ENCODE results near the gene SLC25A5. TPM values are rescaled to one million over a fixed set of nuclear protein-coding genes. Genes with fewer than 3 reads are reported as not detected.

SLC25A5 gene
- total and polyA plus RNA-seq, 5 experiments from 2014 or later, result 104 to 271 (median 258) TPM

- no peaks in the 10 kb centered on the region for H3K9me3 Mint-ChIP-seq
- H3K4me1 Mint-ChIP-seq, result peaks cover 0 to 2% (median 0%) of the 10 kb centered on the region in 4 donors
- no peak for ATAC-seq
- no peak for DNase-seq
- peaks cover 3 to 7% (median 4%) of the 10 kb centered on the region in 3 donors for H3K36me3 Mint-ChIP-seq
- no peak overlapping the region for H3K4me3 Mint-ChIP-seq
- H3K27ac Mint-ChIP-seq, result no peak overlapping the region
- POLR2A ChIA-PET, result no interaction called here
- H3K27me3 Mint-ChIP-seq, result no peaks in the 10 kb centered on the region
These were observed 13.0 kb upstream of the SLC25A5 start for GRCh38 chrX:119455264-119455663.

- H3K4me1 Mint-ChIP-seq, result peaks cover 0 to 2% (median 0%) of the 10 kb centered on the region in 4 donors
- POLR2A ChIA-PET, result no interaction called here
- no peaks in the 10 kb centered on the region for H3K9me3 Mint-ChIP-seq
- no peaks in the 10 kb centered on the region for H3K27me3 Mint-ChIP-seq
- no peak for ATAC-seq
- no peak for DNase-seq
- H3K27ac Mint-ChIP-seq, result peak overlapping the region in 1 of 10 donors; percentile 12
- H3K4me3 Mint-ChIP-seq, result no peak overlapping the region
- peaks cover 0 to 4% (median 0%) of the 10 kb centered on the region in 3 donors for H3K36me3 Mint-ChIP-seq
These were observed 9.1 kb upstream of the SLC25A5 start for GRCh38 chrX:119459181-119459580.

DNA sequence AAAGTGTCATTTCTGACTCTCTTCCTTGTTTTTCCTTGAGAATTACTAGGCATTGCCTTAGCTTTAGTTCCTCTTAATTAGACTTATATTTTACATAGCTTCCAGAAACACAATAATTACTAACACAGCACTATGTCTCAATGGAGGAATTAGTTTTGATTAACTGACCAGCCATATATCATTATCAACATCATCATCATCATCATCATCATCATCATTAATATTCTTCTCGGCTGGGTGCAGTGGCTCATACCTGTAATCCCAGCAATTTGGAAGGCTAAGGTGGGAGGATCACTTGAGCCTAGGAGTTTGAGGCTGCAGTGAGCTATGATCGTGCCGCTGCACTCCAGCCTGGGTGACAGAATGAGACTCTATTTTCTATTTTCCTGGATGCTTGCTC is 2.7 kb upstream of the SLC25A5 start:
- POLR2A ChIA-PET, result no interaction called here
- DNase-seq (no peak), ATAC-seq (no peak)
- no peaks in the 10 kb centered on the region for H3K27me3 Mint-ChIP-seq
- H3K27ac Mint-ChIP-seq, result no peak overlapping the region
- H3K4me1 Mint-ChIP-seq, result peaks cover 0 to 17% (median 7%) of the 10 kb centered on the region in 4 donors
- H3K9me3 Mint-ChIP-seq, result no peaks in the 10 kb centered on the region
- H3K36me3 Mint-ChIP-seq, result peaks cover 0 to 13% (median 0%) of the 10 kb centered on the region in 3 donors
- H3K4me3 Mint-ChIP-seq, result no peak overlapping the region

- H3K4me1 Mint-ChIP-seq, result peaks cover 0 to 19% (median 8%) of the 10 kb centered on the region in 4 donors
- no peaks in the 10 kb centered on the region for H3K9me3 Mint-ChIP-seq
- POLR2A ChIA-PET, result interaction anchor here (1.2 kb wide), 1 partner anchor 40 kb away, joined by 4 read pairs; no protein-coding TSS in a partner anchor
- no peak overlapping the region for H3K27ac Mint-ChIP-seq
- no peaks in the 10 kb centered on the region for H3K27me3 Mint-ChIP-seq
- ATAC-seq (no peak), DNase-seq (no peak)
- peaks cover 0 to 24% (median 0%) of the 10 kb centered on the region in 3 donors for H3K36me3 Mint-ChIP-seq
- H3K4me3 Mint-ChIP-seq, result peak overlapping the region in 2 of 10 donors; percentile 9 to 42
These were observed 1.3 kb upstream of the SLC25A5 start for GRCh38 chrX:119466970-119467369.

GRCh38 chrX:119467433-119467832 is 811 bp upstream of the SLC25A5 start:
- Mint-ChIP-seq H3K27ac (peak overlapping the region in 3 of 10 donors; percentile 11 to 96 (median 91)), H3K36me3 (peaks cover 0 to 26% (median 0%) of the 10 kb centered on the region in 3 donors), H3K27me3 (no peaks in the 10 kb centered on the region), H3K4me1 (peaks cover 0 to 19% (median 8%) of the 10 kb centered on the region in 4 donors), H3K9me3 (no peaks in the 10 kb centered on the region), H3K4me3 (peak overlapping the region in 6 of 10 donors; percentile 8 to 94 (median 84))
- ATAC-seq (no peak), DNase-seq (no peak)
- POLR2A ChIA-PET, result interaction anchor here (0.5 to 0.9 kb wide), 2 partner anchors 11 to 43 kb away, joined by 3 to 4 read pairs; no protein-coding TSS in a partner anchor

DNA sequence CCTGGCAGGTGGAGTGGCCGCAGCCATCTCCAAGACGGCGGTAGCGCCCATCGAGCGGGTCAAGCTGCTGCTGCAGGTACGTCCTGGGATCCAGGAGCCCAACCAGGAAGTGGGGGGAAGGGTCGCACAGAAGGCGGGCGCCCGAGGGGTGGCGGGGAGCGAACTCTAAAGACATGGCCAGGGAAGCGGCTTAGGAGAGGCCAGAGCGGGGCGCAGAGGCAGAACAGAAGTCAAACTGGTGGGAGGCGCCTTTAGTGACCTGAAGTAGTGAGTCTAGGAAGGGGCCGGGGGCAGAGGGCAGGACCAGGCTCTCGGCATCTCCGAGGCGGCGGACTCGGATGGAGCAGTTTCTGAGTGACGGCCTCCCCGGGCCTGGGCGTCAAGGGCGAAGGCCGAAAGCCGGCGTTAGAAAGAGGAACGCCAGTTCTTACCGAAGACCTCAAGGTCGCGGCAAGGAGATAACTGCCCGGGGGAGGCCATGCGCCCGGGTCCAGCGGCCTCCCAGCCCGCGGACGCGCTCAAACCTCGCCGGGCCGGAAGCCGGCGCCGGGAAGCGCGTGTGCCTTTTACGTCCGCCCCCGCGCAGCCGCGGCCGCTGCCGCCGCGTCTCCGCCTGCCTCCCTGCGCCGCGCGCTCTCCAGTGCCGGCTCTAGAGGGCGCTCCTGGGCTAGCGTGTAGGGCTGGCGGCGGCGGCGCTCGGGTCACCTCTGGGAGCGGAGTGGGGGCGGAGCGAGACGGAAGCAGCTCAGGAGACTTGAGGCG is 488 bp downstream of the SLC25A5 start:
- peaks cover 0 to 26% (median 0%) of the 10 kb centered on the region in 3 donors for H3K36me3 Mint-ChIP-seq
- POLR2A ChIA-PET, result interaction anchor here (0.8 to 1.2 kb wide), 10 partner anchors 9 to 323 kb away, joined by 3 to 5 read pairs (median 4); partner anchors contain the start of genes PGRMC1 and RPL39
- ATAC-seq (peak; percentile 71 to 78), DNase-seq (peak; percentile 76 to 92 (median 86))
- no peaks in the 10 kb centered on the region for H3K27me3 Mint-ChIP-seq
- H3K27ac Mint-ChIP-seq, result peak overlapping the region; percentile 48 to 96 (median 92)
- H3K4me3 Mint-ChIP-seq, result peak overlapping the region; percentile 82 to 94 (median 88)
- H3K4me1 Mint-ChIP-seq, result peaks cover 0 to 19% (median 8%) of the 10 kb centered on the region in 4 donors
- H3K9me3 Mint-ChIP-seq, result no peaks in the 10 kb centered on the region

DNA sequence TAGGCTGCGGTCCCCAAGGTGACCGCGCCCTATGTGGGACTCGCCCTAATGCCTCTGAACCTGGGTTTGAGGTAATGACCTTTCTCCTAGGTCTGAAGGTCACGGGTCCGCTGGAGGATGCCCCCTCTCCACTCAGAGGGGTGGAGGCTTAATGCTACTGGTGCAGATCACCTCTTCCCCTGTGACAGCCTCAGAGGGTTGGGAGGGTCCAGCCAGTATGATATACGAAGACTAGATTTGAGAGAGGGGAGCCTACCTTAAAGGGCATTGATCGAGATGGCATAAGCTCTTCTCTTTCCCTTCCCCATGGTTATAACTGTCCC is 1.0 kb downstream of the SLC25A5 start:
- H3K27me3 Mint-ChIP-seq, result no peaks in the 10 kb centered on the region
- peaks cover 0 to 26% (median 0%) of the 10 kb centered on the region in 3 donors for H3K36me3 Mint-ChIP-seq
- peak overlapping the region; percentile 74 to 94 (median 84) for H3K4me3 Mint-ChIP-seq
- H3K27ac Mint-ChIP-seq, result peak overlapping the region; percentile 48 to 96 (median 92)
- H3K4me1 Mint-ChIP-seq, result peaks cover 0 to 19% (median 8%) of the 10 kb centered on the region in 4 donors
- DNase-seq (no peak), ATAC-seq (no peak)
- no peaks in the 10 kb centered on the region for H3K9me3 Mint-ChIP-seq
- POLR2A ChIA-PET, result interaction anchor here (0.9 to 1.2 kb wide), 3 partner anchors 42 to 222 kb away, joined by 3 to 4 read pairs (median 4); no protein-coding TSS in a partner anchor

DNA sequence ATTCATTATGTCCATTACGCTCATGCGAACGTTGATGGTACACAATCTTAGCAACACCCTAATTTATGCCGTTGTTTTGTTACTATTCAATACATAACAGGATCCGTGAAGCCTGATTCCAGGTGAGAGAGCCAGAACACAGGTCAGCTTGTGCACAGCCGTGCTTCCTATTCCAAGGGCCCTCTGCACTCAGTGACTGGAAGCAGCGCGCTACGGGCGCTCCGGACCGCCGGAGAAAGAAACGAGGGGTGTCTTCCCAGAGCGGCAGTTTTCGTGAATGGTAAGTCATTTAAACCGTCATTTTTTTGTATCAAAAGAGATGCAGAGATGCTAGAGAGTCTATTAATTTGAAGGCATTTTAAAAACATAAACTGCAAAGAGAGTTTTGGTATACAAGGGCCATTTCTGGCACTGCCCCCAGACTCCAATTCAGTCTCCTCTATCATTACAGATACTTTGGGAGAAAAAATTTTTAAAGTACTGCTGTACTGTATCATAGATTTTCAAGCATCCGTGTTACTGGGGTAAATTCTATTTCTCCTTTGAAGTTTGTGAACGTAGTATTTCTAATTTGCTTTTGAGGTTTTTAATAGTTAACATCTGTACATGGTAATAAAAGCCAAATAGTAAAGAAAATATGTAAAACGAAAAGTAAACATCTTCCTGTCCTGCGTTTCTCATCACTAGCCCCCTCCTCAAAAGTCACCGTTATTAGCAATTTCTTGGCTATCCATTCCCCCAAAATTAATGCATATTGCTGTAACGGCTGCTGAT is 6.6 kb downstream of the SLC25A5 start:
- H3K4me1 Mint-ChIP-seq, result peaks cover 0 to 8% (median 4%) of the 10 kb centered on the region in 4 donors
- POLR2A ChIA-PET, result no interaction called here
- H3K4me3 Mint-ChIP-seq, result no peak overlapping the region
- H3K36me3 Mint-ChIP-seq, result peaks cover 0 to 19% (median 0%) of the 10 kb centered on the region in 3 donors
- ATAC-seq (no peak), DNase-seq (no peak)
- peak overlapping the region in 3 of 10 donors; percentile 32 to 68 (median 47) for H3K27ac Mint-ChIP-seq
- no peaks in the 10 kb centered on the region for H3K9me3 Mint-ChIP-seq
- no peaks in the 10 kb centered on the region for H3K27me3 Mint-ChIP-seq

GRCh38 chrX:119475389-119476101 is 7.3 kb downstream of the SLC25A5 start:
- POLR2A ChIA-PET, result no interaction called here
- H3K4me3 Mint-ChIP-seq, result no peak overlapping the region
- peak overlapping the region in 1 of 10 donors; percentile 32 for H3K27ac Mint-ChIP-seq

DNA sequence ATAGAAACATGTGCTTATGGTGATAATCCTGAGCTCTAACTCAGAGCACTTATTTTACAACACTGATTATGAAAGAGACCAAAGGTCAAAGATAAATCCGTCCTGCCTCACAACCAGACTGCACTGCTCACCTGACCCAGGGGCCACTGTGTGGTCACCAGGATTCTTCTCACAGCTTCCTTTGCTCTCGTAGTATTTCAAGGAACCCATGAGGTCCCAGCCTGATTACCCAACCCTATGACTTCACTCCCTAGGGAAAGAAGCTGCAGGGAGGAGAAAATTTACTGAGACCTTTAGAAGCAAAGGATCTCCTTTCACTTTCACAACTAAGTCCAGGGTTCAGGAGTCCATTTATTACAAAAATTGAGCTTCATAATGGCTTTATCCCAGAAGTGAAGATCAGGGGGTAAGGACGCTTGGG is 9.6 kb downstream of the SLC25A5 start:
- no peaks in the 10 kb centered on the region for H3K9me3 Mint-ChIP-seq
- H3K4me1 Mint-ChIP-seq, result peaks cover 2 to 8% (median 5%) of the 10 kb centered on the region in 4 donors
- DNase-seq, result no peak
- POLR2A ChIA-PET, result interaction anchor here (0.6 to 1.4 kb wide), 2 partner anchors 10 to 11 kb away, joined by 3 to 4 read pairs; partner anchors contain the start of gene SLC25A5
- no peak overlapping the region for H3K4me3 Mint-ChIP-seq
- no peaks in the 10 kb centered on the region for H3K27me3 Mint-ChIP-seq
- H3K36me3 Mint-ChIP-seq, result no peaks in the 10 kb centered on the region
- H3K27ac Mint-ChIP-seq, result no peak overlapping the region
- no peak for ATAC-seq

More at GRCh38 chrX:119475389-119476101, 7.3 kb downstream of the SLC25A5 start:
- no peaks in the 10 kb centered on the region for H3K27me3 Mint-ChIP-seq
- H3K4me1 Mint-ChIP-seq, result peaks cover 0 to 3% (median under 1%) of the 10 kb centered on the region in 4 donors
- ATAC-seq (no peak), DNase-seq (no peak)
- H3K9me3 Mint-ChIP-seq, result no peaks in the 10 kb centered on the region
- peaks cover 0 to 13% (median 0%) of the 10 kb centered on the region in 3 donors for H3K36me3 Mint-ChIP-seq

DNA sequence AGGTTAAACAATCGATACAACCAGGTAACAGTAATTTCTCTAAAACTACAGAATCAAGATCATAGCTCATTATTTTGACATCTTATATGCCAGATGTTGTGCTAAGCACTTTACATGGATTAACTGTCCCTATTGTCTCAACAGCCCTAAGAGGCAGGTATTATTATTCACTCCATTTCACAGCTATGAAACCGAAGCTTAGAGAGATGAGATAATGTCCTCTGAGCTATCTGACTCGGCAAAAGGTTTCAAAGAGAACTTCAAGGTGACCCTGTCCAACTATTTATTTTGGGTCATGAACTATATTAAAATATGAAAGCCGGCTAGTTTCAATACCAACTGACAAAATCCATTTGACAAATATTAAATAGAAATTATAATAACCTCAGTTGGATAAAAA is 10.3 kb downstream of the SLC25A5 start:
- H3K27ac Mint-ChIP-seq, result no peak overlapping the region
- ATAC-seq, result no peak
- DNase-seq, result no peak
- H3K4me3 Mint-ChIP-seq, result no peak overlapping the region
- no peaks in the 10 kb centered on the region for H3K27me3 Mint-ChIP-seq
- POLR2A ChIA-PET, result interaction anchor here (0.6 to 1.4 kb wide), 2 partner anchors 10 to 983 kb away, joined by 3 to 4 read pairs; partner anchors contain the start of genes DOCK11 and SLC25A5
- H3K4me1 Mint-ChIP-seq, result peaks cover 2 to 10% (median 8%) of the 10 kb centered on the region in 4 donors
- H3K9me3 Mint-ChIP-seq, result no peaks in the 10 kb centered on the region
- H3K36me3 Mint-ChIP-seq, result no peaks in the 10 kb centered on the region

DNA sequence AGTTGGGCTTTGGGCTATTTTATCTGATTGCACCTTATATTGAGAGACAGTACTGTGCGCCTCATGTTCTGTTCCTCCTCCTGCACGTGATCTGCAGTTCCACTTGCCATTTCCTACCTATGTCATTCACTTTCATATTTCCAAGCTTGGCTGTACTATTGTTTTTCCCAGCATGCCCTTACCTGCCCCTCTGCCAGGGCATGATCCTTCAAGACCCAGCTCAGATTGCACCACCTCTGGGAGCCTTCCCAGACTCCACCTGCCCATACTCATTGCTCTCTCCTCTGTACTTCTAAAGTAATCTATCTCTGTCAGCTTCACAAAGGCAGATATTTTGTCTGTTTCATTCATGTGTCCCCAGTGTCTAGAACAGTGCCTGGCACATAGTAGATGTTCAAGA is 11.6 kb downstream of the SLC25A5 start:
- H3K36me3 Mint-ChIP-seq, result no peaks in the 10 kb centered on the region
- no peak for ATAC-seq
- H3K9me3 Mint-ChIP-seq, result no peaks in the 10 kb centered on the region
- POLR2A ChIA-PET, result no interaction called here
- no peak overlapping the region for H3K4me3 Mint-ChIP-seq
- DNase-seq, result no peak
- no peaks in the 10 kb centered on the region for H3K27me3 Mint-ChIP-seq
- peaks cover 2 to 10% (median 8%) of the 10 kb centered on the region in 4 donors for H3K4me1 Mint-ChIP-seq
- H3K27ac Mint-ChIP-seq, result no peak overlapping the region

Measured in naive thymus-derived CD8-positive, alpha-beta T cell (primary cell).